Bronchial epithelial cell (primary cell): ENCODE results near the gene ARL3. TPM values are rescaled to one million over a fixed set of nuclear protein-coding genes. Genes with fewer than 3 reads are reported as not detected.

ENCODE experiments used
- DNase-seq: peaks from one replicate; pipeline ENCODE4 v3.0.0-alpha.2; 2010; ENCODE audit warnings: low read depth
- FAIRE-seq: peaks from 2 replicates; lab custom pipeline; 2011; peaks lifted over from hg19 to GRCh38; lab: Jason Lieb, UNC
- H3K27me3 ChIP-seq: 2 replicates; pipeline ENCODE4 v1.5.1; 2011; ENCODE audit warnings: low read length; ENCODE audit not compliant: control insufficient read depth, insufficient read depth
- H3K36me3 ChIP-seq: 2 replicates; pipeline ENCODE4 v1.5.1; 2011; ENCODE audit warnings: low read length; ENCODE audit not compliant: control insufficient read depth, insufficient read depth
- H3K4me3 ChIP-seq: 2 replicates; pipeline ENCODE4 v1.5.1; 2011; ENCODE audit warnings: mild to moderate bottlenecking, low read depth, low read length, control low read depth
- CTCF ChIP-seq: IDR thresholded peaks from 2 replicates; pipeline ENCODE4 v1.5.1; 2011; ENCODE audit warnings: mild to moderate bottlenecking, moderate library complexity, low read length, control low read depth, inconsistent platforms; ENCODE audit not compliant: insufficient read depth, severe bottlenecking
- total RNA-seq: library from RNA; depleted of rRNA; stranded (reverse); fragments of >200 nt; gene quantifications from 2 replicates; pipeline ENCODE4 v1.2.1, GENCODE V29; 2014

Gene ARL3
- total RNA-seq, 1 donor from 2014 or later, result 4.7 TPM

GRCh38 chr10:102740229-102740628 is 26.0 kb upstream of the ARL3 start:
- FAIRE-seq (no peak), DNase-seq (no peak)
- Histone ChIP-seq H3K27me3 (no peaks in the 10 kb centered on the region), H3K36me3 (no peaks in the 10 kb centered on the region), H3K4me3 (no peak overlapping the region)
- TF ChIP-seq CTCF, result no peak

- Histone ChIP-seq H3K4me3 (no peak overlapping the region), H3K36me3 (no peaks in the 10 kb centered on the region), H3K27me3 (no peaks in the 10 kb centered on the region)
- TF ChIP-seq CTCF, result no peak
- DNase-seq, result no peak
- no peak for FAIRE-seq
Measured at GRCh38 chr10:102738692-102739121, 24.5 kb upstream of the ARL3 start.

- FAIRE-seq (no peak), DNase-seq (no peak)
- no peaks in the 10 kb centered on the region for H3K27me3 ChIP-seq
- H3K36me3 ChIP-seq, result peaks cover 5% of the 10 kb centered on the region
- TF ChIP-seq CTCF, result no peak
- no peak overlapping the region for H3K4me3 ChIP-seq
Measured at GRCh38 chr10:102735065-102735562, 20.9 kb upstream of the ARL3 start.

GRCh38 chr10:102732661-102733060 is 18.5 kb upstream of the ARL3 start:
- FAIRE-seq (no peak), DNase-seq (no peak)
- H3K36me3 ChIP-seq, result peaks cover 7% of the 10 kb centered on the region
- no peak for TF ChIP-seq CTCF
- no peak overlapping the region for H3K4me3 ChIP-seq
- no peaks in the 10 kb centered on the region for H3K27me3 ChIP-seq

- H3K4me3 ChIP-seq, result no peak overlapping the region
- H3K36me3 ChIP-seq, result peaks cover 10% of the 10 kb centered on the region
- H3K27me3 ChIP-seq, result no peaks in the 10 kb centered on the region
- DNase-seq (no peak), FAIRE-seq (no peak)
- no peak for TF ChIP-seq CTCF
Measured at GRCh38 chr10:102731222-102731800, 17.1 kb upstream of the ARL3 start.
